HepG2 (cell line): ENCODE measurements around the gene MAPK8. TPM values are rescaled to one million over a fixed set of nuclear protein-coding genes. Genes with fewer than 3 reads are reported as not detected.
A peak's percentile ranks its signal among the peaks of the same experiment; 100 is the strongest.

Experiments used
- ATF7 ChIP-seq, 2 experiments: fragments of 450-650 bp in 1 of 2; sonication (generic) in 1 of 2; formaldehyde crosslinking in 1 of 2; IDR thresholded peaks; 2 replicates each; pipeline versions ENCODE4 v1.4.0 to v1.6.1; 2016 to 2020; ENCODE audit warnings: antibody characterized with exemption in 1 of 2, mild to moderate bottlenecking in 1 of 2, missing genetic modification reagents in 1 of 2
- CENPT ChIP-seq: sonication (generic); formaldehyde crosslinking; IDR thresholded peaks from 2 replicates; pipeline ENCODE4 v1.8.0; 2022; ENCODE audit warnings: low read depth, mild to moderate bottlenecking, moderate library complexity, missing genetic modification reagents
- HES4 ChIP-seq: sonication (generic); formaldehyde crosslinking; IDR thresholded peaks from 2 replicates; pipeline ENCODE4 v1.9.0; 2021; ENCODE audit warnings: mild to moderate bottlenecking, missing genetic modification reagents, borderline replicate concordance
- JARID2 ChIP-seq: sonication (generic); formaldehyde crosslinking; IDR thresholded peaks from 2 replicates; pipeline ENCODE4 v1.8.1; 2023; ENCODE audit warnings: missing genetic modification reagents, inconsistent platforms; ENCODE audit not compliant: insufficient replicate concordance
- JUN ChIP-seq: sonication (generic); formaldehyde crosslinking; IDR thresholded peaks from 2 replicates; pipeline ENCODE4 v1.4.0; 2020; ENCODE audit warnings: mild to moderate bottlenecking, missing genetic modification reagents
- KMT2B ChIP-seq: IDR thresholded peaks from 2 replicates; pipeline ENCODE4 v1.6.1; 2016; ENCODE audit warnings: missing genetic modification reagents, missing compliant biosample characterization
- MIER2 ChIP-seq: IDR thresholded peaks from 2 replicates; pipeline ENCODE4 v1.6.1; 2016; ENCODE audit warnings: missing biosample characterization, missing genetic modification reagents
- MXD4 ChIP-seq: IDR thresholded peaks from 2 replicates; pipeline ENCODE4 v1.6.1; 2016; ENCODE audit warnings: mild to moderate bottlenecking, missing biosample characterization, missing genetic modification reagents
- MYC ChIP-seq: sonication (generic); formaldehyde crosslinking; IDR thresholded peaks from 2 replicates; pipeline ENCODE4 v1.9.0; 2021; ENCODE audit warnings: missing genetic modification reagents, borderline replicate concordance
- NCOA1 ChIP-seq: sonication (generic); formaldehyde crosslinking; IDR thresholded peaks from 2 replicates; pipeline ENCODE4 v1.9.0; 2021; ENCODE audit warnings: missing genetic modification reagents
- NR3C1 ChIP-seq: sonication (generic); formaldehyde crosslinking; IDR thresholded peaks from 2 replicates; pipeline ENCODE4 v1.4.0; 2020; ENCODE audit warnings: missing genetic modification reagents
- PHF8 ChIP-seq: sonication (generic); formaldehyde crosslinking; IDR thresholded peaks from 2 replicates; pipeline ENCODE4 v1.5.0; 2020; ENCODE audit warnings: missing genetic modification reagents
- POLR2AphosphoS2 ChIP-seq: IDR thresholded peaks from 2 replicates; pipeline ENCODE4 v1.6.1; 2011; ENCODE audit warnings: low read depth, low read length, improper control_type of control experiment
- PRMT3 ChIP-seq: sonication (generic); formaldehyde crosslinking; IDR thresholded peaks from 2 replicates; pipeline ENCODE4 v1.8.1; 2022; ENCODE audit warnings: low read depth, mild to moderate bottlenecking, moderate library complexity, missing genetic modification reagents, borderline replicate concordance
- RXRB ChIP-seq: IDR thresholded peaks from 2 replicates; pipeline ENCODE4 v1.6.1; 2016; ENCODE audit warnings: borderline replicate concordance, missing genetic modification reagents, missing compliant biosample characterization
- SKI ChIP-seq: fragments of 450-650 bp; IDR thresholded peaks from one replicate; pipeline ENCODE4 v1.6.1; 2018; ENCODE audit warnings: mild to moderate bottlenecking; ENCODE audit not compliant: partially characterized antibody
- SUZ12 ChIP-seq: fragments of 150-350 bp; IDR thresholded peaks from 2 replicates; pipeline ENCODE4 v1.6.1; 2014; ENCODE audit warnings: low read depth, low read length
- ZBTB38 ChIP-seq: sonication (generic); formaldehyde crosslinking; IDR thresholded peaks from 2 replicates; pipeline ENCODE4 v1.5.1; 2020; ENCODE audit warnings: mild to moderate bottlenecking, missing genetic modification reagents
- ZNF337 ChIP-seq: sonication (generic); formaldehyde crosslinking; IDR thresholded peaks from 2 replicates; pipeline ENCODE4 v1.5.1; 2020; ENCODE audit warnings: missing genetic modification reagents, low read depth, mild to moderate bottlenecking, borderline replicate concordance
- polyA plus RNA-seq, 8 experiments: library from polyadenylated mRNA; depleted of rRNA in 3 of 8; stranded (reverse) in 7 of 8; unstranded in 1 of 8; fragments of >200 nt; fragmentation: Illumina TruSeq in 4 of 8; extraction: Trizol in 4 of 8; gene quantifications; 2 replicates each; pipeline versions ENCODE4 v1.2.1 to v1.2.3, GENCODE V29; 2011 to 2016; ENCODE audit warnings: low read depth in 4 of 8, missing spikeins in 1 of 8, mixed read lengths in 1 of 8; ENCODE audit not compliant: insufficient read depth in 1 of 8
- total RNA-seq, 5 experiments: library from RNA; depleted of rRNA; stranded (reverse); fragments of >200 nt; fragmentation: Illumina TruSeq; extraction: Trizol; gene quantifications; 2 replicates each; pipeline ENCODE4 v1.2.3, GENCODE V29; 2016; ENCODE audit warnings: low read depth in 1 of 5
- TF ChIP-seq, protein P1 (sequence below): sonication (generic); formaldehyde crosslinking; IDR thresholded peaks from 2 replicates; pipeline ENCODE4 v1.8.0; 2022; ENCODE audit warnings: mild to moderate bottlenecking, missing genetic modification reagents, borderline replicate concordance
- TF ChIP-seq, protein P2 (sequence below): IDR thresholded peaks from 2 replicates; pipeline ENCODE4 v1.6.1; 2016; ENCODE audit warnings: mild to moderate bottlenecking, missing biosample characterization, missing genetic modification reagents
- TF ChIP-seq, protein P3 (sequence below): sonication (generic); formaldehyde crosslinking; IDR thresholded peaks from 2 replicates; pipeline ENCODE4 v1.4.0; 2020; ENCODE audit warnings: missing genetic modification reagents, borderline replicate concordance
- TF ChIP-seq, protein P4 (sequence below): sonication (generic); formaldehyde crosslinking; IDR thresholded peaks from 2 replicates; pipeline ENCODE4 v1.4.0; 2020; ENCODE audit warnings: missing genetic modification reagents

MAPK8 gene
- total and polyA plus RNA-seq, 2 of the 13 experiments (the other 11 are each of a cell fraction or from before 2014, with no cell fraction given) = 41.6 to 47.3 TPM

- TF ChIP-seq ZNF337 (no peak), NR3C1 (CRISPR knock-in tag) (no peak), RXRB (CRISPR knock-in tag) (0 out of 2 replicates have a peak, but pooled peaks have one; percentile 52), SKI (no peak), ATF7 (IDR thresholded peaks at IDR 0.05) (no peak), ATF7 (CRISPR knock-in tag; IDR thresholded peaks at IDR 0.05) (0 out of 2 replicates have a peak, but pooled peaks have one; percentile 53), MYC (CRISPR knock-in tag) (peak; percentile 91; the same call in 1 of the 2 replicates), JUN (CRISPR knock-in tag) (peak; percentile 71), NCOA1 (no peak), HES4 (CRISPR knock-in tag) (peak; percentile 95), POLR2AphosphoS2 (no peak), PHF8 (CRISPR knock-in tag) (peak; percentile 76; the same call in 1 of the 2 replicates), KMT2B (0 out of 2 replicates have a peak, but pooled peaks have one; percentile 41), SUZ12 (no peak), MXD4 (CRISPR knock-in tag) (peak; percentile 89), MIER2 (no peak), JARID2 (CRISPR knock-in tag) (no peak), PRMT3 (CRISPR knock-in tag) (peak; percentile 87), ZBTB38 (CRISPR knock-in tag) (peak; percentile 45; the same call in 1 of the 2 replicates), CENPT (CRISPR knock-in tag) (no peak)
- TF ChIP-seq, protein P1, sequence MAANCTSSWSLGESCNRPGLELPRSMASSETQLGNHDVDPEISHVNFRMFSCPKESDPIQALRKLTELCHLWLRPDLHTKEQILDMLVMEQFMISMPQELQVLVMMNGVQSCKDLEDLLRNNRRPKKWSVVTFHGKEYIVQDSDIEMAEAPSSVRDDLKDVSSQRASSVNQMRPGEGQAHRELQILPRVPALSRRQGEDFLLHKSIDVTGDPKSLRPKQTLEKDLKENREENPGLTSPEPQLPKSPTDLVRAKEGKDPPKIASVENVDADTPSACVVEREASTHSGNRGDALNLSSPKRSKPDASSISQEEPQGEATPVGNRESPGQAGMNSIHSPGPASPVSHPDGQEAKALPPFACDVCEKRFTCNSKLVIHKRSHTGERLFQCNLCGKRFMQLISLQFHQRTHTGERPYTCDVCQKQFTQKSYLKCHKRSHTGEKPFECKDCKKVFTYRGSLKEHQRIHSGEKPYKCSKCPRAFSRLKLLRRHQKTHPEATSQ (CRISPR knock-in tag) = 0 out of 2 replicates have a peak, but pooled peaks have one; percentile 28
- TF ChIP-seq, protein P2, sequence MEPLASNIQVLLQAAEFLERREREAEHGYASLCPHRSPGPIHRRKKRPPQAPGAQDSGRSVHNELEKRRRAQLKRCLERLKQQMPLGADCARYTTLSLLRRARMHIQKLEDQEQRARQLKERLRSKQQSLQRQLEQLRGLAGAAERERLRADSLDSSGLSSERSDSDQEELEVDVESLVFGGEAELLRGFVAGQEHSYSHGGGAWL (CRISPR knock-in tag) = peak; percentile 79
- TF ChIP-seq, protein P3, sequence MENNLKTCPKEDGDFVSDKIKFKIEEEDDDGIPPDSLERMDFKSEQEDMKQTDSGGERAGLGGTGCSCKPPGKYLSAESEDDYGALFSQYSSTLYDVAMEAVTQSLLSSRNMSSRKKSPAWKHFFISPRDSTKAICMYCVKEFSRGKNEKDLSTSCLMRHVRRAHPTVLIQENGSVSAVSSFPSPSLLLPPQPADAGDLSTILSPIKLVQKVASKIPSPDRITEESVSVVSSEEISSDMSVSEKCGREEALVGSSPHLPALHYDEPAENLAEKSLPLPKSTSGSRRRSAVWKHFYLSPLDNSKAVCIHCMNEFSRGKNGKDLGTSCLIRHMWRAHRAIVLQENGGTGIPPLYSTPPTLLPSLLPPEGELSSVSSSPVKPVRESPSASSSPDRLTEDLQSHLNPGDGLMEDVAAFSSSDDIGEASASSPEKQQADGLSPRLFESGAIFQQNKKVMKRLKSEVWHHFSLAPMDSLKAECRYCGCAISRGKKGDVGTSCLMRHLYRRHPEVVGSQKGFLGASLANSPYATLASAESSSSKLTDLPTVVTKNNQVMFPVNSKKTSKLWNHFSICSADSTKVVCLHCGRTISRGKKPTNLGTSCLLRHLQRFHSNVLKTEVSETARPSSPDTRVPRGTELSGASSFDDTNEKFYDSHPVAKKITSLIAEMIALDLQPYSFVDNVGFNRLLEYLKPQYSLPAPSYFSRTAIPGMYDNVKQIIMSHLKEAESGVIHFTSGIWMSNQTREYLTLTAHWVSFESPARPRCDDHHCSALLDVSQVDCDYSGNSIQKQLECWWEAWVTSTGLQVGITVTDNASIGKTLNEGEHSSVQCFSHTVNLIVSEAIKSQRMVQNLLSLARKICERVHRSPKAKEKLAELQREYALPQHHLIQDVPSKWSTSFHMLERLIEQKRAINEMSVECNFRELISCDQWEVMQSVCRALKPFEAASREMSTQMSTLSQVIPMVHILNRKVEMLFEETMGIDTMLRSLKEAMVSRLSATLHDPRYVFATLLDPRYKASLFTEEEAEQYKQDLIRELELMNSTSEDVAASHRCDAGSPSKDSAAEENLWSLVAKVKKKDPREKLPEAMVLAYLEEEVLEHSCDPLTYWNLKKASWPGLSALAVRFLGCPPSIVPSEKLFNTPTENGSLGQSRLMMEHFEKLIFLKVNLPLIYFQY (CRISPR knock-in tag) = no peak
- TF ChIP-seq, protein P4, sequence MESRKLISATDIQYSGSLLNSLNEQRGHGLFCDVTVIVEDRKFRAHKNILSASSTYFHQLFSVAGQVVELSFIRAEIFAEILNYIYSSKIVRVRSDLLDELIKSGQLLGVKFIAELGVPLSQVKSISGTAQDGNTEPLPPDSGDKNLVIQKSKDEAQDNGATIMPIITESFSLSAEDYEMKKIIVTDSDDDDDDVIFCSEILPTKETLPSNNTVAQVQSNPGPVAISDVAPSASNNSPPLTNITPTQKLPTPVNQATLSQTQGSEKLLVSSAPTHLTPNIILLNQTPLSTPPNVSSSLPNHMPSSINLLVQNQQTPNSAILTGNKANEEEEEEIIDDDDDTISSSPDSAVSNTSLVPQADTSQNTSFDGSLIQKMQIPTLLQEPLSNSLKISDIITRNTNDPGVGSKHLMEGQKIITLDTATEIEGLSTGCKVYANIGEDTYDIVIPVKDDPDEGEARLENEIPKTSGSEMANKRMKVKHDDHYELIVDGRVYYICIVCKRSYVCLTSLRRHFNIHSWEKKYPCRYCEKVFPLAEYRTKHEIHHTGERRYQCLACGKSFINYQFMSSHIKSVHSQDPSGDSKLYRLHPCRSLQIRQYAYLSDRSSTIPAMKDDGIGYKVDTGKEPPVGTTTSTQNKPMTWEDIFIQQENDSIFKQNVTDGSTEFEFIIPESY (CRISPR knock-in tag) = no peak
Observed at GRCh38 chr10:48306265-48306869, at the start of gene MAPK8 (continued).
